GM23338 (cell line): ENCODE data around the gene SERPINI1.

Experiments used
- CREB1 ChIP-seq: fragments of 250-450 bp; sonication (Bioruptor Pico); IDR thresholded peaks from 2 replicates; pipeline ENCODE4 v1.5.0; 2020; ENCODE audit warnings: low read depth, mild to moderate bottlenecking, moderate library complexity
- CTCF ChIP-seq, 2 experiments: fragments of 200-600 bp in 1 of 2; sonication (generic) in 1 of 2; conservative IDR thresholded peaks; 2 replicates each; pipeline versions ENCODE4 v1.5.1 to v1.6.1; 2016 to 2017; ENCODE audit warnings: antibody characterized with exemption in 2 of 2, low read depth in 2 of 2, mild to moderate bottlenecking in 2 of 2, moderate library complexity in 1 of 2
- EZH2 ChIP-seq: fragments of 200-600 bp; sonication (generic); IDR thresholded peaks from one replicate; pipeline ENCODE4 v1.8.0; 2017; ENCODE audit warnings: antibody characterized with exemption, mild to moderate bottlenecking, low read depth; ENCODE audit not compliant: unreplicated experiment
- EZH2phosphoT487 ChIP-seq: fragments of 200-600 bp; sonication (generic); IDR thresholded peaks from one replicate; pipeline ENCODE4 v1.8.1; 2018; ENCODE audit warnings: antibody characterized with exemption; ENCODE audit not compliant: unreplicated experiment
- JUNB ChIP-seq: IDR thresholded peaks from one replicate; pipeline ENCODE4 v1.6.1; 2016; ENCODE audit warnings: antibody characterized with exemption; ENCODE audit not compliant: unreplicated experiment
- POLR2AphosphoS5 ChIP-seq: IDR thresholded peaks from 2 replicates; pipeline ENCODE4 v1.6.1; 2016; ENCODE audit warnings: antibody characterized with exemption, low read depth
- STAT1 ChIP-seq: IDR thresholded peaks from one replicate; pipeline ENCODE4 v1.6.1; 2016; ENCODE audit warnings: antibody characterized with exemption; ENCODE audit not compliant: unreplicated experiment
- ZNF114 ChIP-seq: fragments of 250-450 bp; sonication (Bioruptor Pico); IDR thresholded peaks from 2 replicates; pipeline ENCODE4 v1.5.0; 2020; ENCODE audit warnings: mild to moderate bottlenecking, moderate library complexity
- ZNF331 ChIP-seq: fragments of 250-450 bp; sonication (Bioruptor Pico); IDR thresholded peaks from 2 replicates; pipeline ENCODE4 v1.5.0; 2020; ENCODE audit warnings: low read depth, mild to moderate bottlenecking, moderate library complexity
- TF ChIP-seq, protein P1 (sequence below): IDR thresholded peaks from one replicate; pipeline ENCODE4 v1.6.1; 2018; ENCODE audit warnings: antibody characterized with exemption; ENCODE audit not compliant: unreplicated experiment
- TF ChIP-seq, protein P2 (sequence below): IDR thresholded peaks from 2 replicates; pipeline ENCODE4 v1.6.1; 2016; ENCODE audit warnings: antibody characterized with exemption

GRCh38 chr3:167742338-167742737 is 6.8 kb downstream of the SERPINI1 start:
- TF ChIP-seq CTCF (conservative IDR thresholded peaks at IDR 0.05; ENCODE audit: low read depth in 2 of 2), result no peak
- no peak for TF ChIP-seq ZNF114 (CRISPR knock-in tag)
- TF ChIP-seq POLR2AphosphoS5, result no peak
- TF ChIP-seq, protein P1, sequence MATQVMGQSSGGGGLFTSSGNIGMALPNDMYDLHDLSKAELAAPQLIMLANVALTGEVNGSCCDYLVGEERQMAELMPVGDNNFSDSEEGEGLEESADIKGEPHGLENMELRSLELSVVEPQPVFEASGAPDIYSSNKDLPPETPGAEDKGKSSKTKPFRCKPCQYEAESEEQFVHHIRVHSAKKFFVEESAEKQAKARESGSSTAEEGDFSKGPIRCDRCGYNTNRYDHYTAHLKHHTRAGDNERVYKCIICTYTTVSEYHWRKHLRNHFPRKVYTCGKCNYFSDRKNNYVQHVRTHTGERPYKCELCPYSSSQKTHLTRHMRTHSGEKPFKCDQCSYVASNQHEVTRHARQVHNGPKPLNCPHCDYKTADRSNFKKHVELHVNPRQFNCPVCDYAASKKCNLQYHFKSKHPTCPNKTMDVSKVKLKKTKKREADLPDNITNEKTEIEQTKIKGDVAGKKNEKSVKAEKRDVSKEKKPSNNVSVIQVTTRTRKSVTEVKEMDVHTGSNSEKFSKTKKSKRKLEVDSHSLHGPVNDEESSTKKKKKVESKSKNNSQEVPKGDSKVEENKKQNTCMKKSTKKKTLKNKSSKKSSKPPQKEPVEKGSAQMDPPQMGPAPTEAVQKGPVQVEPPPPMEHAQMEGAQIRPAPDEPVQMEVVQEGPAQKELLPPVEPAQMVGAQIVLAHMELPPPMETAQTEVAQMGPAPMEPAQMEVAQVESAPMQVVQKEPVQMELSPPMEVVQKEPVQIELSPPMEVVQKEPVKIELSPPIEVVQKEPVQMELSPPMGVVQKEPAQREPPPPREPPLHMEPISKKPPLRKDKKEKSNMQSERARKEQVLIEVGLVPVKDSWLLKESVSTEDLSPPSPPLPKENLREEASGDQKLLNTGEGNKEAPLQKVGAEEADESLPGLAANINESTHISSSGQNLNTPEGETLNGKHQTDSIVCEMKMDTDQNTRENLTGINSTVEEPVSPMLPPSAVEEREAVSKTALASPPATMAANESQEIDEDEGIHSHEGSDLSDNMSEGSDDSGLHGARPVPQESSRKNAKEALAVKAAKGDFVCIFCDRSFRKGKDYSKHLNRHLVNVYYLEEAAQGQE, result no peak
- no peak for TF ChIP-seq EZH2
- TF ChIP-seq JUNB, result no peak
- no peak for TF ChIP-seq EZH2phosphoT487
- TF ChIP-seq, protein P2, sequence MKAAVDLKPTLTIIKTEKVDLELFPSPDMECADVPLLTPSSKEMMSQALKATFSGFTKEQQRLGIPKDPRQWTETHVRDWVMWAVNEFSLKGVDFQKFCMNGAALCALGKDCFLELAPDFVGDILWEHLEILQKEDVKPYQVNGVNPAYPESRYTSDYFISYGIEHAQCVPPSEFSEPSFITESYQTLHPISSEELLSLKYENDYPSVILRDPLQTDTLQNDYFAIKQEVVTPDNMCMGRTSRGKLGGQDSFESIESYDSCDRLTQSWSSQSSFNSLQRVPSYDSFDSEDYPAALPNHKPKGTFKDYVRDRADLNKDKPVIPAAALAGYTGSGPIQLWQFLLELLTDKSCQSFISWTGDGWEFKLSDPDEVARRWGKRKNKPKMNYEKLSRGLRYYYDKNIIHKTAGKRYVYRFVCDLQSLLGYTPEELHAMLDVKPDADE, result no peak
- no peak for TF ChIP-seq ZNF331 (CRISPR knock-in tag)
- TF ChIP-seq CREB1 (CRISPR knock-in tag), result no peak
- no peak for TF ChIP-seq STAT1
